PC-3 (cell line): ENCODE results near the gene SFXN2. TPM values are rescaled to one million over a fixed set of nuclear protein-coding genes. Genes with fewer than 3 reads are reported as not detected.
A peak's percentile ranks its signal among the peaks of the same experiment; 100 is the strongest.

Experiments
- ATAC-seq: fragments of 200-7000 bp; cut with Tn5 transposase; 2 replicates; pipeline ENCODE4 v1.9.1; 2020; ENCODE audit warnings: mild to moderate bottlenecking, moderate library complexity
- BruUV-seq: library from RNA; stranded (reverse); fragments of 400-500 nt; replicated peaks from 2 replicates; lab custom pipeline; 2021; lab: Mats Ljungman, UMichigan
- CTCF ChIA-PET: fragments of 300-600 bp; sonication (Branson Sonifier 250); formaldehyde crosslinking; loops from one replicate; lab custom pipeline; 2022; ENCODE audit warnings: antibody characterized with exemption; lab: Charles Lee
- POLR2A ChIA-PET: fragments of 300-600 bp; sonication (Branson Sonifier 250); formaldehyde crosslinking; loops from one replicate; lab custom pipeline; 2022; ENCODE audit warnings: antibody characterized with exemption; ENCODE audit not compliant: unreplicated experiment; lab: Charles Lee
- DNase-seq: peaks from one replicate; pipeline ENCODE4 v3.0.0-alpha.2; 2015
- H2AFZ ChIP-seq: fragments of 300-600 bp; sonication (generic); 2 replicates; pipeline ENCODE4 v1.6.0; 2016; ENCODE audit warnings: antibody characterized with exemption, low read length
- H3F3A ChIP-seq: fragments of 300-600 bp; sonication (generic); one replicate; pipeline ENCODE4 v1.6.0; 2017; ENCODE audit warnings: antibody characterized with exemption, low read length, control low read depth, mild to moderate bottlenecking; ENCODE audit not compliant: unreplicated experiment
- H3K27ac ChIP-seq: fragments of 300-600 bp; sonication (generic); 2 replicates; pipeline ENCODE4 v1.5.1; 2016; ENCODE audit warnings: mild to moderate bottlenecking, low read length
- H3K27me3 ChIP-seq: fragments of 300-600 bp; sonication (generic); 2 replicates; pipeline ENCODE4 v1.6.1; 2016; ENCODE audit warnings: low read length, mixed read lengths
- H3K36me3 ChIP-seq: fragments of 300-600 bp; sonication (generic); 2 replicates; pipeline ENCODE4 v1.6.1; 2016; ENCODE audit warnings: low read depth, mixed run types, low read length, mixed read lengths
- H3K4me1 ChIP-seq: fragments of 300-600 bp; sonication (generic); 2 replicates; pipeline ENCODE4 v1.5.1; 2016; ENCODE audit warnings: low read length; ENCODE audit not compliant: insufficient read depth
- H3K4me2 ChIP-seq: fragments of 300-600 bp; sonication (generic); 2 replicates; pipeline ENCODE4 v1.6.0; 2016; ENCODE audit warnings: low read length
- H3K4me3 ChIP-seq: fragments of 300-600 bp; sonication (generic); 2 replicates; pipeline ENCODE4 v1.5.1; 2016; ENCODE audit warnings: mild to moderate bottlenecking, low read length, mixed read lengths
- H3K79me2 ChIP-seq: fragments of 300-600 bp; sonication (generic); 2 replicates; pipeline ENCODE4 v1.6.1; 2017; ENCODE audit warnings: low read length, mixed read lengths
- H3K9ac ChIP-seq: fragments of 300-600 bp; sonication (generic); 2 replicates; pipeline ENCODE4 v1.6.0; 2016; ENCODE audit warnings: mild to moderate bottlenecking, low read length
- H3K9me2 ChIP-seq: fragments of 300-600 bp; sonication (generic); replicated peaks from 2 replicates; pipeline ENCODE4 v1.6.1; 2016; ENCODE audit warnings: mixed run types, low read length, mixed read lengths
- H3K9me3 ChIP-seq: fragments of 300-600 bp; sonication (generic); 2 replicates; pipeline ENCODE4 v1.6.1; 2016; ENCODE audit warnings: low read length, mixed read lengths
- H4K20me1 ChIP-seq: fragments of 300-600 bp; sonication (generic); 2 replicates; pipeline ENCODE4 v1.6.1; 2016; ENCODE audit warnings: low read length, mixed read lengths
- CTCF ChIP-seq: fragments of 300-600 bp; sonication (generic); conservative IDR thresholded peaks from 2 replicates; pipeline ENCODE4 v1.5.1; 2017; ENCODE audit warnings: antibody characterized with exemption, low read depth, mild to moderate bottlenecking, low read length
- EZH2 ChIP-seq: fragments of 300-600 bp; sonication (generic); IDR thresholded peaks from one replicate; pipeline ENCODE4 v1.6.1; 2017; ENCODE audit warnings: antibody characterized with exemption, mild to moderate bottlenecking, low read length; ENCODE audit not compliant: unreplicated experiment
- EZH2phosphoT487 ChIP-seq: fragments of 300-600 bp; sonication (generic); IDR thresholded peaks from 2 replicates; pipeline ENCODE4 v1.6.1; 2018; ENCODE audit warnings: mild to moderate bottlenecking, antibody characterized with exemption, low read length, borderline replicate concordance
- intact Hi-C: fragments of 100-400 bp; cut with micrococcal nuclease; formaldehyde crosslinking; loops from 2 replicates; pipeline ENCODE4 v1.9.0; 2023
- total RNA-seq: library from RNA; depleted of rRNA; stranded (reverse); fragments of >200 nt; gene quantifications from 2 replicates; pipeline ENCODE4 v1.2.3, GENCODE V29; 2014

Gene SFXN2
- total RNA-seq, 1 experiment from 2014 or later = 10.3 TPM

- Histone ChIP-seq H3K9me2 (no peaks in the 10 kb centered on the region), H3K27ac (no peak overlapping the region), H3K4me3 (no peak overlapping the region), H3K79me2 (no peaks in the 10 kb centered on the region), H3K4me2 (no peak overlapping the region), H3K4me1 (peaks cover 3% of the 10 kb centered on the region), H3K9me3 (no peaks in the 10 kb centered on the region), H3K36me3 (no peaks in the 10 kb centered on the region), H3F3A (no peaks in the 10 kb centered on the region), H2AFZ (no peak overlapping the region), H3K27me3 (no peaks in the 10 kb centered on the region), H3K9ac (no peak overlapping the region), H4K20me1 (no peaks in the 10 kb centered on the region)
- TF ChIP-seq EZH2 (no peak), CTCF (no peak)
- ChIA-PET POLR2A (no interaction called here), CTCF (no interaction called here)
- DNase-seq = no peak
- intact Hi-C loops = no loop called here
- ATAC-seq = no peak
- no TSS peak for BruUV-seq
Measured at GRCh38 chr10:102705531-102705930, 8.9 kb upstream of the SFXN2 start.

GRCh38 chr10:102710609-102711008, 3.8 kb upstream of the SFXN2 start:
- H3K27ac ChIP-seq = no peak overlapping the region
- POLR2A ChIA-PET = no interaction called here

More at GRCh38 chr10:102710609-102711008, 3.8 kb upstream of the SFXN2 start:
- intact Hi-C loops = loop anchor here (5.0 kb wide), 2 partner anchors 33 to 208 kb away; partner anchors contain the start of genes ACTR1A and SUFU
- no peaks in the 10 kb centered on the region for H4K20me1 ChIP-seq
- peaks cover 18% of the 10 kb centered on the region for H3K4me1 ChIP-seq
- BruUV-seq = no TSS peak
- H2AFZ ChIP-seq = no peak overlapping the region
- no peaks in the 10 kb centered on the region for H3K9me2 ChIP-seq
- CTCF ChIA-PET = no interaction called here
- no peak overlapping the region for H3K4me2 ChIP-seq
- DNase-seq (peak; percentile 48), ATAC-seq (no peak)
- no peaks in the 10 kb centered on the region for H3F3A ChIP-seq
- no peaks in the 10 kb centered on the region for H3K27me3 ChIP-seq
- H3K79me2 ChIP-seq = peaks cover 11% of the 10 kb centered on the region; the same call in 1 of the 2 replicates
- H3K9ac ChIP-seq = no peak overlapping the region
- H3K36me3 ChIP-seq = no peaks in the 10 kb centered on the region
- no peak overlapping the region for H3K4me3 ChIP-seq
- TF ChIP-seq CTCF = no peak
- TF ChIP-seq EZH2phosphoT487 = no peak
- no peak for TF ChIP-seq EZH2
- H3K9me3 ChIP-seq = no peaks in the 10 kb centered on the region
